Activated CD8-positive, alpha-beta memory T cell treated with anti-CD3 and anti-CD28 coated beads for 1 hour (primary cell): ENCODE data around the gene PPIC.
"Not testable (repeated sequence)": the region's sequence is repeated elsewhere in the genome, so short reads cannot be mapped to it uniquely, and the experiment has no call there.

Experiments
- DNase-seq, 2 donors: peaks; one replicate each; pipeline ENCODE4 v3.0.0-alpha.2; 2020; ENCODE audit warnings: low read depth in 1 of 2; ENCODE audit errors: extremely low read depth in 1 of 2

Gene PPIC

GRCh38 chr5:123012321-123012720, 24.2 kb downstream of the PPIC start:
- DNase-seq: no peak

GRCh38 chr5:123007754-123008153, 28.8 kb downstream of the PPIC start:
- DNase-seq: no peak

GRCh38 chr5:123007182-123007581, 29.3 kb downstream of the PPIC start:
- no peak for DNase-seq

- no peak for DNase-seq
These were observed 34.7 kb downstream of the PPIC start for GRCh38 chr5:123001808-123002207.

- DNase-seq: no peak
These were observed 35.8 kb downstream of the PPIC start for GRCh38 chr5:123000731-123001130.

- DNase-seq: no peak
These were observed 36.5 kb downstream of the PPIC start for GRCh38 chr5:122999947-123000563.

GRCh38 chr5:122997294-122997693, 39.2 kb downstream of the PPIC start:
- DNase-seq: no peak

- DNase-seq: no peak
These were observed 40.4 kb downstream of the PPIC start for GRCh38 chr5:122996091-122996490.

- DNase-seq: no peak
These were observed 50.4 kb downstream of the PPIC start for GRCh38 chr5:122985954-122986721.

GRCh38 chr5:122985006-122985700, 51.4 kb downstream of the PPIC start:
- no peak for DNase-seq

- no peak for DNase-seq
These were observed 52.1 kb downstream of the PPIC start for GRCh38 chr5:122984425-122984824.

- no peak for DNase-seq
These were observed 54.1 kb downstream of the PPIC start for GRCh38 chr5:122982376-122982775.

- no peak for DNase-seq
These were observed 54.7 kb downstream of the PPIC start for GRCh38 chr5:122981846-122982245.

- DNase-seq: no peak
These were observed 57.8 kb downstream of the PPIC start for GRCh38 chr5:122978644-122979297.

- no peak for DNase-seq
These were observed 58.5 kb downstream of the PPIC start for GRCh38 chr5:122978068-122978467.

GRCh38 chr5:122977319-122977718, 59.2 kb downstream of the PPIC start:
- DNase-seq: no peak

- DNase-seq: not testable (repeated sequence)
These were observed 62.3 kb downstream of the PPIC start for GRCh38 chr5:122974251-122974650.

- not testable (repeated sequence) for DNase-seq
These were observed 62.8 kb downstream of the PPIC start for GRCh38 chr5:122973759-122974158.
